ENCODE data around the gene KCNQ1. TPM values are rescaled to one million over a fixed set of nuclear protein-coding genes. Genes with fewer than 3 reads are reported as not detected.

KCNQ1 gene
- polyA plus RNA-seq, 10 donors = 1.2 to 3.6 (median 2.4) TPM

GRCh38 chr11:2709429-2709828 is 264.6 kb downstream of the KCNQ1 start:
- peak in 2 of 3 donors; percentile 28 to 82 for DNase-seq

GRCh38 chr11:2711161-2711560 is 266.4 kb downstream of the KCNQ1 start:
- no peak for DNase-seq

GRCh38 chr11:2713094-2713493 is 268.3 kb downstream of the KCNQ1 start:
- DNase-seq = peak; percentile 63 to 90 (median 79)

GRCh38 chr11:2713661-2714462 is 269.1 kb downstream of the KCNQ1 start:
- DNase-seq = peak in 2 of 3 donors; percentile 76 to 89

GRCh38 chr11:2714463-2714800 is 269.6 kb downstream of the KCNQ1 start:
- DNase-seq = no peak

- no peak for DNase-seq
Measured at GRCh38 chr11:2714871-2715270, 270.1 kb downstream of the KCNQ1 start.

- no peak for DNase-seq
Measured at GRCh38 chr11:2715716-2716350, 271.0 kb downstream of the KCNQ1 start.

GRCh38 chr11:2716376-2717095 is 271.7 kb downstream of the KCNQ1 start:
- DNase-seq = no peak

GRCh38 chr11:2717561-2718325 is 272.9 kb downstream of the KCNQ1 start:
- DNase-seq = no peak

- DNase-seq = no peak
Measured at GRCh38 chr11:2718817-2719438, 274.1 kb downstream of the KCNQ1 start.

- no peak for DNase-seq
Measured at GRCh38 chr11:2719831-2720590, 275.2 kb downstream of the KCNQ1 start.

- no peak for DNase-seq
Measured at GRCh38 chr11:2721210-2721916, 276.6 kb downstream of the KCNQ1 start.

- DNase-seq = no peak
Measured at GRCh38 chr11:2722955-2723354, 278.1 kb downstream of the KCNQ1 start.

GRCh38 chr11:2724104-2724503 is 279.3 kb downstream of the KCNQ1 start:
- no peak for DNase-seq

GRCh38 chr11:2724653-2725367 is 280.0 kb downstream of the KCNQ1 start:
- peak in 2 of 3 donors; percentile 74 to 87 for DNase-seq

GRCh38 chr11:2725368-2726300 is 280.8 kb downstream of the KCNQ1 start:
- peak; percentile 67 to 94 (median 87) for DNase-seq

- no peak for DNase-seq
Measured at GRCh38 chr11:2726964-2727363, 282.2 kb downstream of the KCNQ1 start.

GRCh38 chr11:2728128-2728662 is 283.4 kb downstream of the KCNQ1 start:
- no peak for DNase-seq

Measured in muscle of back (tissue), 11 donors.